Measurements from ENCODE around the gene TPRG1L.
A peak's percentile ranks its signal among the peaks of the same experiment; 100 is the strongest.

TPRG1L gene

GRCh38 chr1:3649342-3650247 is 24.8 kb downstream of the TPRG1L start, which contains the start of gene WRAP73:
Gene WRAP73, minus strand, starts transcription at chr1:3650103. Its CDS starts 104 bp downstream, at chr1:3649999.
- peak; percentile 90 for DNase-seq

GRCh38 chr1:3650248-3651025 is 25.6 kb downstream of the TPRG1L start:
- no peak for DNase-seq

- DNase-seq, result no peak
Measured at GRCh38 chr1:3651026-3651929, 26.5 kb downstream of the TPRG1L start.

- DNase-seq, result peak; percentile 53
Measured at GRCh38 chr1:3651930-3652547, 27.2 kb downstream of the TPRG1L start, which contains the start of gene TP73. Gene TP73, plus strand, starts transcription at chr1:3652516. Its CDS starts 29,850 bp downstream, at chr1:3682366.

GRCh38 chr1:3652548-3653285 is 27.9 kb downstream of the TPRG1L start:
- no peak for DNase-seq

- no peak for DNase-seq
Measured at GRCh38 chr1:3653286-3653618, 28.4 kb downstream of the TPRG1L start.

GRCh38 chr1:3654549-3655281 is 29.9 kb downstream of the TPRG1L start:
- DNase-seq, result peak; percentile 13

GRCh38 chr1:3656450-3657095 is 31.8 kb downstream of the TPRG1L start:
- peak; percentile 2 for DNase-seq

- DNase-seq, result no peak
Measured at GRCh38 chr1:3657096-3657475, 32.3 kb downstream of the TPRG1L start.

GRCh38 chr1:3657578-3658230 is 32.9 kb downstream of the TPRG1L start:
- DNase-seq, result no peak

- DNase-seq, result peak; percentile 2
Measured at GRCh38 chr1:3658231-3658615, 33.4 kb downstream of the TPRG1L start.

- no peak for DNase-seq
Measured at GRCh38 chr1:3659093-3659492, 34.3 kb downstream of the TPRG1L start.

- DNase-seq, result no peak
Measured at GRCh38 chr1:3660704-3661103, 35.9 kb downstream of the TPRG1L start.

GRCh38 chr1:3661631-3662030 is 36.8 kb downstream of the TPRG1L start:
- no peak for DNase-seq

- peak; percentile 25 for DNase-seq
Measured at GRCh38 chr1:3662080-3662671, 37.4 kb downstream of the TPRG1L start.

- DNase-seq, result peak; percentile 20
Measured at GRCh38 chr1:3663999-3664699, 39.3 kb downstream of the TPRG1L start.

- DNase-seq, result peak; percentile 18
Measured at GRCh38 chr1:3664700-3665375, 40.0 kb downstream of the TPRG1L start.

- peak; percentile 16 for DNase-seq
Measured at GRCh38 chr1:3668148-3668547, 43.3 kb downstream of the TPRG1L start.

Data from right forelimb (tissue), 1 donor.